Astrocyte (in vitro differentiated cells and primary cell): ENCODE measurements around the gene TCTA. TPM values are rescaled to one million over a fixed set of nuclear protein-coding genes. Genes with fewer than 3 reads are reported as not detected.
A peak's percentile ranks its signal among the peaks of the same experiment; 100 is the strongest.
"Not testable (repeated sequence)": the region's sequence is repeated elsewhere in the genome, so short reads cannot be mapped to it uniquely, and the experiment has no call there.

Experiments
- DNase-seq: peaks from one replicate; pipeline ENCODE4 v3.0.0-alpha.2; 2010; ENCODE audit warnings: low read depth
- FAIRE-seq: peaks from 2 replicates; lab custom pipeline; 2011; peaks lifted over from hg19 to GRCh38; lab: Jason Lieb, UNC
- H2AFZ ChIP-seq: 2 replicates; pipeline ENCODE4 v1.6.0; 2012; ENCODE audit warnings: low read depth, low read length, inconsistent platforms
- H3K27ac ChIP-seq: 2 replicates; pipeline ENCODE4 v1.5.1; 2011; ENCODE audit warnings: low read depth, low read length, inconsistent platforms
- H3K27me3 ChIP-seq: 2 replicates; pipeline ENCODE4 v1.6.0; 2011; ENCODE audit warnings: low read length, inconsistent platforms; ENCODE audit not compliant: insufficient read depth
- H3K36me3 ChIP-seq: 2 replicates; pipeline ENCODE4 v1.5.1; 2011; ENCODE audit warnings: low read length, inconsistent platforms; ENCODE audit not compliant: insufficient read depth
- H3K4me1 ChIP-seq: 2 replicates; pipeline ENCODE4 v1.5.1; 2011; ENCODE audit warnings: low read length, inconsistent platforms; ENCODE audit not compliant: insufficient read depth
- H3K4me2 ChIP-seq: 2 replicates; pipeline ENCODE4 v1.6.0; 2012; ENCODE audit warnings: low read length, inconsistent platforms
- H3K4me3 ChIP-seq: 2 replicates; pipeline ENCODE4 v1.5.1; 2011; ENCODE audit warnings: low read depth, mild to moderate bottlenecking, low read length, inconsistent platforms; ENCODE audit not compliant: insufficient read depth
- H3K79me2 ChIP-seq: 2 replicates; pipeline ENCODE4 v1.6.0; 2012; ENCODE audit warnings: mild to moderate bottlenecking, low read length, inconsistent platforms; ENCODE audit not compliant: insufficient read depth
- H3K9ac ChIP-seq: 2 replicates; pipeline ENCODE4 v1.6.0; 2012; ENCODE audit warnings: mild to moderate bottlenecking, low read length, inconsistent platforms
- H3K9me3 ChIP-seq: 2 replicates; pipeline ENCODE4 v1.5.1; 2012; ENCODE audit warnings: low read depth, mild to moderate bottlenecking, low read length, inconsistent platforms; ENCODE audit not compliant: insufficient read depth
- H4K20me1 ChIP-seq: 2 replicates; pipeline ENCODE4 v1.6.0; 2012; ENCODE audit warnings: low read length, inconsistent platforms; ENCODE audit not compliant: insufficient read depth
- H3K27ac Mint-ChIP-seq: one replicate; pipeline ENCODE4 v1.8.0; 2021; ENCODE audit warnings: mild to moderate bottlenecking, mixed read lengths; ENCODE audit not compliant: unreplicated experiment
- H3K27me3 Mint-ChIP-seq: one replicate; pipeline ENCODE4 v1.8.0; 2021; ENCODE audit warnings: low read depth, mixed read lengths; ENCODE audit not compliant: unreplicated experiment
- H3K36me3 Mint-ChIP-seq: one replicate; pipeline ENCODE4 v1.8.0; 2021; ENCODE audit warnings: low read depth, mixed read lengths; ENCODE audit not compliant: unreplicated experiment
- H3K4me1 Mint-ChIP-seq: one replicate; pipeline ENCODE4 v1.8.0; 2021; ENCODE audit warnings: low read depth, mixed read lengths; ENCODE audit not compliant: unreplicated experiment
- H3K4me3 Mint-ChIP-seq: one replicate; pipeline ENCODE4 v1.8.0; 2021; ENCODE audit warnings: mild to moderate bottlenecking, moderate library complexity, mixed read lengths; ENCODE audit not compliant: unreplicated experiment
- H3K9me3 Mint-ChIP-seq: one replicate; pipeline ENCODE4 v1.8.0; 2021; ENCODE audit warnings: mild to moderate bottlenecking, mixed read lengths; ENCODE audit not compliant: unreplicated experiment
- EZH2 ChIP-seq: IDR thresholded peaks from 2 replicates; pipeline ENCODE4 v1.6.1; 2012; ENCODE audit warnings: mild to moderate bottlenecking, low read length, inconsistent platforms; ENCODE audit not compliant: insufficient read depth
- total RNA-seq: library from RNA; stranded (reverse); gene quantifications from 2 replicates; pipeline ENCODE4 v1.2.1, GENCODE V29; 2021
- TF ChIP-seq, protein P1 (sequence below): IDR thresholded peaks from 2 replicates; pipeline ENCODE4 v1.5.1; 2011; ENCODE audit warnings: low read depth, mild to moderate bottlenecking, inconsistent platforms, low read length, moderate library complexity; ENCODE audit not compliant: insufficient read depth

TCTA gene
- total RNA-seq, 1 donor from 2014 or later = 15.3 TPM

- no peak for FAIRE-seq
- H3K4me2 ChIP-seq = peak overlapping the region; percentile 8
- Mint-ChIP-seq H3K27ac (peak overlapping the region; percentile 2), H3K9me3 (no peaks in the 10 kb centered on the region), H3K4me3 (peak overlapping the region; percentile 50), H3K27me3 (no peaks in the 10 kb centered on the region), H3K4me1 (peaks cover 21% of the 10 kb centered on the region), H3K36me3 (peaks cover 8% of the 10 kb centered on the region)
- H3K4me3 ChIP-seq = no peak overlapping the region
- H3K79me2 ChIP-seq = peaks cover 99% of the 10 kb centered on the region
- H3K9me3 ChIP-seq = no peaks in the 10 kb centered on the region
- H3K36me3 ChIP-seq = peaks cover 14% of the 10 kb centered on the region
- peaks cover 5% of the 10 kb centered on the region for H3K4me1 ChIP-seq
- H3K27me3 ChIP-seq = no peaks in the 10 kb centered on the region
- peaks cover 97% of the 10 kb centered on the region for H4K20me1 ChIP-seq
- H3K9ac ChIP-seq = no peak overlapping the region
- no peak overlapping the region for H3K27ac ChIP-seq
- DNase-seq = peak; percentile 40
- TF ChIP-seq, protein P1, sequence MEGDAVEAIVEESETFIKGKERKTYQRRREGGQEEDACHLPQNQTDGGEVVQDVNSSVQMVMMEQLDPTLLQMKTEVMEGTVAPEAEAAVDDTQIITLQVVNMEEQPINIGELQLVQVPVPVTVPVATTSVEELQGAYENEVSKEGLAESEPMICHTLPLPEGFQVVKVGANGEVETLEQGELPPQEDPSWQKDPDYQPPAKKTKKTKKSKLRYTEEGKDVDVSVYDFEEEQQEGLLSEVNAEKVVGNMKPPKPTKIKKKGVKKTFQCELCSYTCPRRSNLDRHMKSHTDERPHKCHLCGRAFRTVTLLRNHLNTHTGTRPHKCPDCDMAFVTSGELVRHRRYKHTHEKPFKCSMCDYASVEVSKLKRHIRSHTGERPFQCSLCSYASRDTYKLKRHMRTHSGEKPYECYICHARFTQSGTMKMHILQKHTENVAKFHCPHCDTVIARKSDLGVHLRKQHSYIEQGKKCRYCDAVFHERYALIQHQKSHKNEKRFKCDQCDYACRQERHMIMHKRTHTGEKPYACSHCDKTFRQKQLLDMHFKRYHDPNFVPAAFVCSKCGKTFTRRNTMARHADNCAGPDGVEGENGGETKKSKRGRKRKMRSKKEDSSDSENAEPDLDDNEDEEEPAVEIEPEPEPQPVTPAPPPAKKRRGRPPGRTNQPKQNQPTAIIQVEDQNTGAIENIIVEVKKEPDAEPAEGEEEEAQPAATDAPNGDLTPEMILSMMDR = no peak
- TF ChIP-seq EZH2 = no peak
- H2AFZ ChIP-seq = no peak overlapping the region
These were observed 12.8 kb upstream of the TCTA start for GRCh38 chr3:49399461-49399860.

GRCh38 chr3:49401766-49402165, 10.5 kb upstream of the TCTA start:
- Histone ChIP-seq H2AFZ (no peak overlapping the region), H3K4me2 (no peak overlapping the region), H3K79me2 (peaks cover 99% of the 10 kb centered on the region), H4K20me1 (peaks cover 96% of the 10 kb centered on the region), H3K36me3 (peaks cover 10% of the 10 kb centered on the region), H3K4me3 (no peak overlapping the region), H3K9me3 (no peaks in the 10 kb centered on the region), H3K27me3 (no peaks in the 10 kb centered on the region), H3K4me1 (peaks cover 7% of the 10 kb centered on the region), H3K27ac (no peak overlapping the region), H3K9ac (no peak overlapping the region)
- no peak for TF ChIP-seq EZH2
- TF ChIP-seq, protein P1 = no peak
- H3K4me3 Mint-ChIP-seq = no peak overlapping the region
- peaks cover 21% of the 10 kb centered on the region for H3K4me1 Mint-ChIP-seq
- no peaks in the 10 kb centered on the region for H3K27me3 Mint-ChIP-seq
- H3K9me3 Mint-ChIP-seq = no peaks in the 10 kb centered on the region
- DNase-seq (no peak), FAIRE-seq (no peak)
- H3K36me3 Mint-ChIP-seq = peaks cover 2% of the 10 kb centered on the region
- H3K27ac Mint-ChIP-seq = no peak overlapping the region

- H3K9ac ChIP-seq = no peak overlapping the region
- peaks cover 96% of the 10 kb centered on the region for H4K20me1 ChIP-seq
- FAIRE-seq = no peak
- Mint-ChIP-seq H3K9me3 (no peaks in the 10 kb centered on the region), H3K36me3 (peaks cover 2% of the 10 kb centered on the region), H3K27ac (no peak overlapping the region), H3K4me3 (no peak overlapping the region), H3K4me1 (peaks cover 19% of the 10 kb centered on the region), H3K27me3 (no peaks in the 10 kb centered on the region)
- H3K27me3 ChIP-seq = no peaks in the 10 kb centered on the region
- peaks cover 99% of the 10 kb centered on the region for H3K79me2 ChIP-seq
- H3K4me1 ChIP-seq = peaks cover 9% of the 10 kb centered on the region
- H3K4me3 ChIP-seq = no peak overlapping the region
- H3K27ac ChIP-seq = no peak overlapping the region
- no peak for TF ChIP-seq EZH2
- TF ChIP-seq, protein P1 = no peak
- peaks cover 10% of the 10 kb centered on the region for H3K36me3 ChIP-seq
- H2AFZ ChIP-seq = no peak overlapping the region
- H3K4me2 ChIP-seq = no peak overlapping the region
- H3K9me3 ChIP-seq = no peaks in the 10 kb centered on the region
- DNase-seq = no peak
These were observed 8.3 kb upstream of the TCTA start for GRCh38 chr3:49403891-49404290.

- H3K36me3 ChIP-seq, H3K27me3 ChIP-seq, H2AFZ ChIP-seq, DNase-seq, H3K9ac ChIP-seq, H3K9me3 Mint-ChIP-seq, H3K27ac ChIP-seq, FAIRE-seq, H3K27me3 Mint-ChIP-seq, H3K36me3 Mint-ChIP-seq, H3K4me3 Mint-ChIP-seq, H3K4me3 ChIP-seq, H3K9me3 ChIP-seq: not testable (repeated sequence)
- Histone ChIP-seq H4K20me1 (peaks cover 96% of the 10 kb centered on the region), H3K4me1 (peaks cover 15% of the 10 kb centered on the region), H3K79me2 (peaks cover 99% of the 10 kb centered on the region), H3K4me2 (peak overlapping the region; percentile 58)
- H3K4me1 Mint-ChIP-seq = peaks cover 13% of the 10 kb centered on the region
- H3K27ac Mint-ChIP-seq = peak overlapping the region; percentile 48
These were observed 6.7 kb upstream of the TCTA start for GRCh38 chr3:49405570-49405969.
